ENCODE measurements around the gene RIMS4.

The RIMS4 gene

GRCh38 chr20:44807684-44808056 lies 2.7 kb downstream of the RIMS4 start:
- no peaks in the 10 kb centered on the region for H3K9me3 ChIP-seq (ENCODE audit: control insufficient read depth, low read length)
- peaks cover 6% of the 10 kb centered on the region for H3K4me1 ChIP-seq
- no peak for TF ChIP-seq CTCF (IDR thresholded peaks at IDR 0.05)
- no peaks in the 10 kb centered on the region for H3K79me2 ChIP-seq
- H3K27me3 ChIP-seq (ENCODE audit: control insufficient read depth, insufficient read depth, low read length) = no peaks in the 10 kb centered on the region
- H2AFZ ChIP-seq = no peak overlapping the region
- no peak overlapping the region for H3K9ac ChIP-seq
- H3K4me2 ChIP-seq (ENCODE audit: low read length) = no peak overlapping the region
- H3K4me3 ChIP-seq (ENCODE audit: low read depth, low read length) = no peak overlapping the region
- no peak overlapping the region for H3K27ac ChIP-seq
- H3K36me3 ChIP-seq (ENCODE audit: control insufficient read depth, insufficient read depth, low read length) = no peaks in the 10 kb centered on the region

- Histone ChIP-seq H3K9ac (no peak overlapping the region), H3K27me3 (ENCODE audit: control insufficient read depth, insufficient read depth, low read length) (no peaks in the 10 kb centered on the region), H3K4me1 (peaks cover 6% of the 10 kb centered on the region), H3K9me3 (ENCODE audit: control insufficient read depth, low read length) (no peaks in the 10 kb centered on the region), H3K36me3 (ENCODE audit: control insufficient read depth, insufficient read depth, low read length) (no peaks in the 10 kb centered on the region), H2AFZ (no peak overlapping the region), H3K4me3 (ENCODE audit: low read depth, low read length) (no peak overlapping the region), H3K27ac (no peak overlapping the region), H3K4me2 (ENCODE audit: low read length) (no peak overlapping the region), H3K79me2 (no peaks in the 10 kb centered on the region)
- no peak for TF ChIP-seq CTCF (IDR thresholded peaks at IDR 0.05)
These were observed 3.2 kb downstream of the RIMS4 start for GRCh38 chr20:44807051-44807683.

GRCh38 chr20:44805979-44806620 lies 4.2 kb downstream of the RIMS4 start:
- Histone ChIP-seq H3K4me2 (ENCODE audit: low read length) (no peak overlapping the region), H3K79me2 (no peaks in the 10 kb centered on the region), H3K9me3 (ENCODE audit: control insufficient read depth, low read length) (no peaks in the 10 kb centered on the region), H3K27ac (no peak overlapping the region), H3K4me1 (peaks cover 6% of the 10 kb centered on the region), H3K4me3 (ENCODE audit: low read depth, low read length) (no peak overlapping the region), H3K9ac (no peak overlapping the region), H2AFZ (no peak overlapping the region), H3K27me3 (ENCODE audit: control insufficient read depth, insufficient read depth, low read length) (no peaks in the 10 kb centered on the region), H3K36me3 (ENCODE audit: control insufficient read depth, insufficient read depth, low read length) (no peaks in the 10 kb centered on the region)
- no peak for TF ChIP-seq CTCF (IDR thresholded peaks at IDR 0.05)

- H3K36me3 ChIP-seq (ENCODE audit: control insufficient read depth, insufficient read depth, low read length) = no peaks in the 10 kb centered on the region
- no peaks in the 10 kb centered on the region for H3K27me3 ChIP-seq (ENCODE audit: control insufficient read depth, insufficient read depth, low read length)
- TF ChIP-seq CTCF (IDR thresholded peaks at IDR 0.05) = no peak
- H3K79me2 ChIP-seq = no peaks in the 10 kb centered on the region
- H3K4me1 ChIP-seq = peaks cover 6% of the 10 kb centered on the region
- no peak overlapping the region for H3K4me2 ChIP-seq (ENCODE audit: low read length)
- no peak overlapping the region for H3K9ac ChIP-seq
- H3K4me3 ChIP-seq (ENCODE audit: low read depth, low read length) = no peak overlapping the region
- no peak overlapping the region for H3K27ac ChIP-seq
- H2AFZ ChIP-seq = peak overlapping the region; percentile 12
- H3K9me3 ChIP-seq (ENCODE audit: control insufficient read depth, low read length) = no peaks in the 10 kb centered on the region
These were observed 4.9 kb downstream of the RIMS4 start for GRCh38 chr20:44805335-44805978.

All from parathyroid adenoma (tissue), 2 donors.